ENCODE data around the gene ZNRF3. TPM values are rescaled to one million over a fixed set of nuclear protein-coding genes. Genes with fewer than 3 reads are reported as not detected.

The ZNRF3 gene
- total and polyA plus RNA-seq, 2 experiments from 2014 or later = 11.1 to 32.2 TPM

DNA sequence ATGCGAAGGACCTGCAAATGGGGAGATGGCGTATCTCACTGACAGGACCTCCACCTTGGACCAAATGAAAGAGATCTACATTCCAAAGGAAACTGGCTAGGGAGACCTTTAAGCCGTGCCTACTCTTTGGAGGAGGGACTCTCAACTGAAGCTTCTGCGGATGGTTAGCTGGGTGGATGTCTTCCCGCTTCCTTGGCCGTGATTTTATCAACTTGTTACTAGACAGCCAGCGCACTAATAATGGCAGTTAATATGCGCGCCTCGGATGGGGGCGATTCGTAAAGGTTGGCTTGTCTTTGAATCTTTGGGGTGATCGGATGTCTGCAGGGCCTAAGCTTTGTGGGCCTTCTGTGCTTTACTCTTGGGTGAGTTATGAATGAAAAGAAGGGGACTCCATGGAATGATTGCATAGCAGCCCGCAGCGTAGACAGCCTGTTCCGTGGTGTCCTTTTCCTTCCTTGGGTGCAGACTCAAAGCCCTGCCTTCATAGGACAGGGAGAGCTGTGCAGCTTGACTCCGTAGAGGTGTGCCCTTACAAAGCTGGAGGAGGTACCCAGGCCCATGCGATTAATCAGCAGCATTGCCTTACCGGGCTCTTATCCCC lies 1.5 kb downstream of the ZNRF3 start:
- no peak overlapping the region for H2AFZ ChIP-seq
- peaks cover 7% of the 10 kb centered on the region; the same call in 1 of the 2 replicates for H3F3A ChIP-seq (replicated peaks; ENCODE audit: low read depth)
- peaks cover 54% of the 10 kb centered on the region for H4K20me1 ChIP-seq (replicated peaks; ENCODE audit: insufficient read depth)
- no peaks in the 10 kb centered on the region for H3K9me2 ChIP-seq (ENCODE audit: insufficient read depth)
- DNase-seq (ENCODE audit: low spot score) (peak; percentile 17), ATAC-seq (peak; percentile 10)
- Mint-ChIP-seq H3K27ac (no peak overlapping the region), H3K36me3 (ENCODE audit: low read depth) (no peaks in the 10 kb centered on the region; the same call in 1 of the 3 replicates), H3K9me3 (no peaks in the 10 kb centered on the region; the same call in 2 of the 3 replicates), H3K4me1 (peaks cover 52% of the 10 kb centered on the region), H3K4me3 (peak overlapping the region; percentile 78), H3K27me3 (ENCODE audit: insufficient read depth, low read depth, poor library complexity) (peaks cover 17% of the 10 kb centered on the region)
- TF ChIP-seq, protein P1, sequence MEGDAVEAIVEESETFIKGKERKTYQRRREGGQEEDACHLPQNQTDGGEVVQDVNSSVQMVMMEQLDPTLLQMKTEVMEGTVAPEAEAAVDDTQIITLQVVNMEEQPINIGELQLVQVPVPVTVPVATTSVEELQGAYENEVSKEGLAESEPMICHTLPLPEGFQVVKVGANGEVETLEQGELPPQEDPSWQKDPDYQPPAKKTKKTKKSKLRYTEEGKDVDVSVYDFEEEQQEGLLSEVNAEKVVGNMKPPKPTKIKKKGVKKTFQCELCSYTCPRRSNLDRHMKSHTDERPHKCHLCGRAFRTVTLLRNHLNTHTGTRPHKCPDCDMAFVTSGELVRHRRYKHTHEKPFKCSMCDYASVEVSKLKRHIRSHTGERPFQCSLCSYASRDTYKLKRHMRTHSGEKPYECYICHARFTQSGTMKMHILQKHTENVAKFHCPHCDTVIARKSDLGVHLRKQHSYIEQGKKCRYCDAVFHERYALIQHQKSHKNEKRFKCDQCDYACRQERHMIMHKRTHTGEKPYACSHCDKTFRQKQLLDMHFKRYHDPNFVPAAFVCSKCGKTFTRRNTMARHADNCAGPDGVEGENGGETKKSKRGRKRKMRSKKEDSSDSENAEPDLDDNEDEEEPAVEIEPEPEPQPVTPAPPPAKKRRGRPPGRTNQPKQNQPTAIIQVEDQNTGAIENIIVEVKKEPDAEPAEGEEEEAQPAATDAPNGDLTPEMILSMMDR (conservative IDR thresholded peaks at IDR 0.05; ENCODE audit: low read depth in 2 of 2) = no peak
- TF ChIP-seq, protein P2, sequence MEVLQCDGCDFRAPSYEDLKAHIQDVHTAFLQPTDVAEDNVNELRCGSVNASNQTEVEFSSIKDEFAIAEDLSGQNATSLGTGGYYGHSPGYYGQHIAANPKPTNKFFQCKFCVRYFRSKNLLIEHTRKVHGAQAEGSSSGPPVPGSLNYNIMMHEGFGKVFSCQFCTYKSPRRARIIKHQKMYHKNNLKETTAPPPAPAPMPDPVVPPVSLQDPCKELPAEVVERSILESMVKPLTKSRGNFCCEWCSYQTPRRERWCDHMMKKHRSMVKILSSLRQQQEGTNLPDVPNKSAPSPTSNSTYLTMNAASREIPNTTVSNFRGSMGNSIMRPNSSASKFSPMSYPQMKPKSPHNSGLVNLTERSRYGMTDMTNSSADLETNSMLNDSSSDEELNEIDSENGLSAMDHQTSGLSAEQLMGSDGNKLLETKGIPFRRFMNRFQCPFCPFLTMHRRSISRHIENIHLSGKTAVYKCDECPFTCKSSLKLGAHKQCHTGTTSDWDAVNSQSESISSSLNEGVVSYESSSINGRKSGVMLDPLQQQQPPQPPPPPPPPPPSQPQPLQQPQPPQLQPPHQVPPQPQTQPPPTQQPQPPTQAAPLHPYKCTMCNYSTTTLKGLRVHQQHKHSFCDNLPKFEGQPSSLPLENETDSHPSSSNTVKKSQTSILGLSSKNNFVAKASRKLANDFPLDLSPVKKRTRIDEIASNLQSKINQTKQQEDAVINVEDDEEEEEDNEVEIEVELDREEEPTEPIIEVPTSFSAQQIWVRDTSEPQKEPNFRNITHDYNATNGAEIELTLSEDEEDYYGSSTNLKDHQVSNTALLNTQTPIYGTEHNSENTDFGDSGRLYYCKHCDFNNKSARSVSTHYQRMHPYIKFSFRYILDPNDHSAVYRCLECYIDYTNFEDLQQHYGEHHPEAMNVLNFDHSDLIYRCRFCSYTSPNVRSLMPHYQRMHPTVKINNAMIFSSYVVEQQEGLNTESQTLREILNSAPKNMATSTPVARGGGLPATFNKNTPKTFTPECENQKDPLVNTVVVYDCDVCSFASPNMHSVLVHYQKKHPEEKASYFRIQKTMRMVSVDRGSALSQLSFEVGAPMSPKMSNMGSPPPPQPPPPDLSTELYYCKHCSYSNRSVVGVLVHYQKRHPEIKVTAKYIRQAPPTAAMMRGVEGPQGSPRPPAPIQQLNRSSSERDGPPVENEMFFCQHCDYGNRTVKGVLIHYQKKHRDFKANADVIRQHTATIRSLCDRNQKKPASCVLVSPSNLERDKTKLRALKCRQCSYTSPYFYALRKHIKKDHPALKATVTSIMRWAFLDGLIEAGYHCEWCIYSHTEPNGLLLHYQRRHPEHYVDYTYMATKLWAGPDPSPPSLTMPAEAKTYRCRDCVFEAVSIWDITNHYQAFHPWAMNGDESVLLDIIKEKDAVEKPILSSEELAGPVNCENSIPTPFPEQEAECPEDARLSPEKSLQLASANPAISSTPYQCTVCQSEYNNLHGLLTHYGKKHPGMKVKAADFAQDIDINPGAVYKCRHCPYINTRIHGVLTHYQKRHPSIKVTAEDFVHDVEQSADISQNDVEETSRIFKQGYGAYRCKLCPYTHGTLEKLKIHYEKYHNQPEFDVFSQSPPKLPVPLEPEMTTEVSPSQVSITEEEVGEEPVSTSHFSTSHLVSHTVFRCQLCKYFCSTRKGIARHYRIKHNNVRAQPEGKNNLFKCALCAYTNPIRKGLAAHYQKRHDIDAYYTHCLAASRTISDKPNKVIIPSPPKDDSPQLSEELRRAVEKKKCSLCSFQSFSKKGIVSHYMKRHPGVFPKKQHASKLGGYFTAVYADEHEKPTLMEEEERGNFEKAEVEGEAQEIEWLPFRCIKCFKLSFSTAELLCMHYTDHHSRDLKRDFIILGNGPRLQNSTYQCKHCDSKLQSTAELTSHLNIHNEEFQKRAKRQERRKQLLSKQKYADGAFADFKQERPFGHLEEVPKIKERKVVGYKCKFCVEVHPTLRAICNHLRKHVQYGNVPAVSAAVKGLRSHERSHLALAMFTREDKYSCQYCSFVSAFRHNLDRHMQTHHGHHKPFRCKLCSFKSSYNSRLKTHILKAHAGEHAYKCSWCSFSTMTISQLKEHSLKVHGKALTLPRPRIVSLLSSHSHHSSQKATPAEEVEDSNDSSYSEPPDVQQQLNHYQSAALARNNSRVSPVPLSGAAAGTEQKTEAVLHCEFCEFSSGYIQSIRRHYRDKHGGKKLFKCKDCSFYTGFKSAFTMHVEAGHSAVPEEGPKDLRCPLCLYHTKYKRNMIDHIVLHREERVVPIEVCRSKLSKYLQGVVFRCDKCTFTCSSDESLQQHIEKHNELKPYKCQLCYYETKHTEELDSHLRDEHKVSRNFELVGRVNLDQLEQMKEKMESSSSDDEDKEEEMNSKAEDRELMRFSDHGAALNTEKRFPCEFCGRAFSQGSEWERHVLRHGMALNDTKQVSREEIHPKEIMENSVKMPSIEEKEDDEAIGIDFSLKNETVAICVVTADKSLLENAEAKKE (CRISPR knock-in tag; IDR thresholded peaks at IDR 0.05) = no peak
- no peak for TF ChIP-seq EZH2 (IDR thresholded peaks at IDR 0.05; ENCODE audit: low read depth, unreplicated experiment)
- no peak for TF ChIP-seq NANOG (IDR thresholded peaks at IDR 0.05; ENCODE audit: borderline replicate concordance)
- TF ChIP-seq, protein P3, sequence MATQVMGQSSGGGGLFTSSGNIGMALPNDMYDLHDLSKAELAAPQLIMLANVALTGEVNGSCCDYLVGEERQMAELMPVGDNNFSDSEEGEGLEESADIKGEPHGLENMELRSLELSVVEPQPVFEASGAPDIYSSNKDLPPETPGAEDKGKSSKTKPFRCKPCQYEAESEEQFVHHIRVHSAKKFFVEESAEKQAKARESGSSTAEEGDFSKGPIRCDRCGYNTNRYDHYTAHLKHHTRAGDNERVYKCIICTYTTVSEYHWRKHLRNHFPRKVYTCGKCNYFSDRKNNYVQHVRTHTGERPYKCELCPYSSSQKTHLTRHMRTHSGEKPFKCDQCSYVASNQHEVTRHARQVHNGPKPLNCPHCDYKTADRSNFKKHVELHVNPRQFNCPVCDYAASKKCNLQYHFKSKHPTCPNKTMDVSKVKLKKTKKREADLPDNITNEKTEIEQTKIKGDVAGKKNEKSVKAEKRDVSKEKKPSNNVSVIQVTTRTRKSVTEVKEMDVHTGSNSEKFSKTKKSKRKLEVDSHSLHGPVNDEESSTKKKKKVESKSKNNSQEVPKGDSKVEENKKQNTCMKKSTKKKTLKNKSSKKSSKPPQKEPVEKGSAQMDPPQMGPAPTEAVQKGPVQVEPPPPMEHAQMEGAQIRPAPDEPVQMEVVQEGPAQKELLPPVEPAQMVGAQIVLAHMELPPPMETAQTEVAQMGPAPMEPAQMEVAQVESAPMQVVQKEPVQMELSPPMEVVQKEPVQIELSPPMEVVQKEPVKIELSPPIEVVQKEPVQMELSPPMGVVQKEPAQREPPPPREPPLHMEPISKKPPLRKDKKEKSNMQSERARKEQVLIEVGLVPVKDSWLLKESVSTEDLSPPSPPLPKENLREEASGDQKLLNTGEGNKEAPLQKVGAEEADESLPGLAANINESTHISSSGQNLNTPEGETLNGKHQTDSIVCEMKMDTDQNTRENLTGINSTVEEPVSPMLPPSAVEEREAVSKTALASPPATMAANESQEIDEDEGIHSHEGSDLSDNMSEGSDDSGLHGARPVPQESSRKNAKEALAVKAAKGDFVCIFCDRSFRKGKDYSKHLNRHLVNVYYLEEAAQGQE (IDR thresholded peaks at IDR 0.05; ENCODE audit: unreplicated experiment) = no peak
- no peak for TF ChIP-seq STAT1 (IDR thresholded peaks at IDR 0.05; ENCODE audit: unreplicated experiment)
- no peak for TF ChIP-seq ZNF331 (CRISPR knock-in tag; IDR thresholded peaks at IDR 0.05; ENCODE audit: low read depth)
- no peak for TF ChIP-seq POLR2AphosphoS5 (IDR thresholded peaks at IDR 0.05; ENCODE audit: low read depth)
- TF ChIP-seq, protein P4, sequence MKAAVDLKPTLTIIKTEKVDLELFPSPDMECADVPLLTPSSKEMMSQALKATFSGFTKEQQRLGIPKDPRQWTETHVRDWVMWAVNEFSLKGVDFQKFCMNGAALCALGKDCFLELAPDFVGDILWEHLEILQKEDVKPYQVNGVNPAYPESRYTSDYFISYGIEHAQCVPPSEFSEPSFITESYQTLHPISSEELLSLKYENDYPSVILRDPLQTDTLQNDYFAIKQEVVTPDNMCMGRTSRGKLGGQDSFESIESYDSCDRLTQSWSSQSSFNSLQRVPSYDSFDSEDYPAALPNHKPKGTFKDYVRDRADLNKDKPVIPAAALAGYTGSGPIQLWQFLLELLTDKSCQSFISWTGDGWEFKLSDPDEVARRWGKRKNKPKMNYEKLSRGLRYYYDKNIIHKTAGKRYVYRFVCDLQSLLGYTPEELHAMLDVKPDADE (IDR thresholded peaks at IDR 0.05) = no peak
- H3K79me2 ChIP-seq (replicated peaks; ENCODE audit: insufficient read depth) = peaks cover 57% of the 10 kb centered on the region
- H3K4me3 ChIP-seq = peak overlapping the region; percentile 92
- peaks cover 43% of the 10 kb centered on the region for H3K4me1 ChIP-seq (ENCODE audit: insufficient read depth)
- H3K27me3 ChIP-seq (ENCODE audit: insufficient read depth) = no peaks in the 10 kb centered on the region
- no peak overlapping the region for H3K27ac ChIP-seq (ENCODE audit: low read depth)
- no peaks in the 10 kb centered on the region for H3K36me3 ChIP-seq (ENCODE audit: insufficient read depth)
- H3K4me2 ChIP-seq = peak overlapping the region; percentile 89
